WTC11 (cell line): ENCODE data around the gene DPEP2NB.

ENCODE experiments used
- NR3C1 ChIP-seq: sonication (generic); formaldehyde crosslinking; conservative IDR thresholded peaks from 2 replicates; pipeline ENCODE4 v1.8.1; 2023; ENCODE audit warnings: low read depth, mild to moderate bottlenecking, missing genetic modification reagents
- TF ChIP-seq, protein P1 (sequence below): sonication (generic); formaldehyde crosslinking; IDR thresholded peaks from 2 replicates; pipeline ENCODE4 v1.8.0; 2022; ENCODE audit warnings: mild to moderate bottlenecking, missing genetic modification reagents
- TF ChIP-seq, protein P2 (sequence below): fragments of 200-600 bp; IDR thresholded peaks from 2 replicates; pipeline ENCODE4 v1.8.0; 2022; ENCODE audit warnings: antibody characterized with exemption
- TF ChIP-seq, protein P3 (sequence below): sonication (generic); formaldehyde crosslinking; IDR thresholded peaks from 2 replicates; pipeline ENCODE4 v1.8.0; 2022; ENCODE audit warnings: missing genetic modification reagents

DNA sequence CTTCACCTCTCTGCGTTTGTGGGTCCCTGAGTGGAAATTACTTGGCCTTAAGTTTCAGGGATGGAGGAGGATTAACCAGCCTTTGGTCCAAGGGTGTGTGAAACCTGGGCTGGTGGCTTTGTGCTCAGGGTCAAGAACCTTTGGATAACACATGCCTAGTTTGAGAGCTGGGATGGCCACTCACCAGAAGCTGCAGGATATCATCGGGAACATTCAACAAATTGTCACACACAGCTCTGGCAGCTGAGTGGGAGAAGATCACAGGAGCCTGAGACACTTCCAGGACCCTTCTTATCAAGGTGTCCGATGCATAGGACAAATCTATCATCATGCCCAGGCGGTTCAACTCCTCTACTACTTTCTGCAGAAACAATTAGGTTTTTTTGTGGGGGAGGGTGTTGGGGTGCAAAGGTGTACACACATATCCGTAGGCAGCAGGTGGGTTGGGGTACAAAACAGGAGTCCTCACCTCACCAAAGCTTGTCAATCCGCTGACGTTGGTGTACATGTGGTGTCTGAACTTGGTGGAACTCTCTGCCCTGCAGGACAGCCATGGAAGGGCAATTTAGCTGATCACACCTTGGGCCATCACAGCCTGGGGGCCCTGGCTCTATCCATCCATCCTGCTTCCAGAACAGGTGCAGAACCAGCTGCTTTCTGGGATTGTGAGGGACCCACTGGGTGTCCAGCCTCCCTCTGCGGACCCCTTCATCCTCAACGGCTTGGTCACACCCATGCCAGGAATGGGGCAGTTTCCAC, 38.1 kb downstream of the DPEP2NB start:
- TF ChIP-seq, protein P1, sequence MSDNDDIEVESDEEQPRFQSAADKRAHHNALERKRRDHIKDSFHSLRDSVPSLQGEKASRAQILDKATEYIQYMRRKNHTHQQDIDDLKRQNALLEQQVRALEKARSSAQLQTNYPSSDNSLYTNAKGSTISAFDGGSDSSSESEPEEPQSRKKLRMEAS = no peak
- no peak for TF ChIP-seq NR3C1 (CRISPR knock-in tag)
- TF ChIP-seq, protein P2, sequence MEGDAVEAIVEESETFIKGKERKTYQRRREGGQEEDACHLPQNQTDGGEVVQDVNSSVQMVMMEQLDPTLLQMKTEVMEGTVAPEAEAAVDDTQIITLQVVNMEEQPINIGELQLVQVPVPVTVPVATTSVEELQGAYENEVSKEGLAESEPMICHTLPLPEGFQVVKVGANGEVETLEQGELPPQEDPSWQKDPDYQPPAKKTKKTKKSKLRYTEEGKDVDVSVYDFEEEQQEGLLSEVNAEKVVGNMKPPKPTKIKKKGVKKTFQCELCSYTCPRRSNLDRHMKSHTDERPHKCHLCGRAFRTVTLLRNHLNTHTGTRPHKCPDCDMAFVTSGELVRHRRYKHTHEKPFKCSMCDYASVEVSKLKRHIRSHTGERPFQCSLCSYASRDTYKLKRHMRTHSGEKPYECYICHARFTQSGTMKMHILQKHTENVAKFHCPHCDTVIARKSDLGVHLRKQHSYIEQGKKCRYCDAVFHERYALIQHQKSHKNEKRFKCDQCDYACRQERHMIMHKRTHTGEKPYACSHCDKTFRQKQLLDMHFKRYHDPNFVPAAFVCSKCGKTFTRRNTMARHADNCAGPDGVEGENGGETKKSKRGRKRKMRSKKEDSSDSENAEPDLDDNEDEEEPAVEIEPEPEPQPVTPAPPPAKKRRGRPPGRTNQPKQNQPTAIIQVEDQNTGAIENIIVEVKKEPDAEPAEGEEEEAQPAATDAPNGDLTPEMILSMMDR = no peak
- TF ChIP-seq, protein P3, sequence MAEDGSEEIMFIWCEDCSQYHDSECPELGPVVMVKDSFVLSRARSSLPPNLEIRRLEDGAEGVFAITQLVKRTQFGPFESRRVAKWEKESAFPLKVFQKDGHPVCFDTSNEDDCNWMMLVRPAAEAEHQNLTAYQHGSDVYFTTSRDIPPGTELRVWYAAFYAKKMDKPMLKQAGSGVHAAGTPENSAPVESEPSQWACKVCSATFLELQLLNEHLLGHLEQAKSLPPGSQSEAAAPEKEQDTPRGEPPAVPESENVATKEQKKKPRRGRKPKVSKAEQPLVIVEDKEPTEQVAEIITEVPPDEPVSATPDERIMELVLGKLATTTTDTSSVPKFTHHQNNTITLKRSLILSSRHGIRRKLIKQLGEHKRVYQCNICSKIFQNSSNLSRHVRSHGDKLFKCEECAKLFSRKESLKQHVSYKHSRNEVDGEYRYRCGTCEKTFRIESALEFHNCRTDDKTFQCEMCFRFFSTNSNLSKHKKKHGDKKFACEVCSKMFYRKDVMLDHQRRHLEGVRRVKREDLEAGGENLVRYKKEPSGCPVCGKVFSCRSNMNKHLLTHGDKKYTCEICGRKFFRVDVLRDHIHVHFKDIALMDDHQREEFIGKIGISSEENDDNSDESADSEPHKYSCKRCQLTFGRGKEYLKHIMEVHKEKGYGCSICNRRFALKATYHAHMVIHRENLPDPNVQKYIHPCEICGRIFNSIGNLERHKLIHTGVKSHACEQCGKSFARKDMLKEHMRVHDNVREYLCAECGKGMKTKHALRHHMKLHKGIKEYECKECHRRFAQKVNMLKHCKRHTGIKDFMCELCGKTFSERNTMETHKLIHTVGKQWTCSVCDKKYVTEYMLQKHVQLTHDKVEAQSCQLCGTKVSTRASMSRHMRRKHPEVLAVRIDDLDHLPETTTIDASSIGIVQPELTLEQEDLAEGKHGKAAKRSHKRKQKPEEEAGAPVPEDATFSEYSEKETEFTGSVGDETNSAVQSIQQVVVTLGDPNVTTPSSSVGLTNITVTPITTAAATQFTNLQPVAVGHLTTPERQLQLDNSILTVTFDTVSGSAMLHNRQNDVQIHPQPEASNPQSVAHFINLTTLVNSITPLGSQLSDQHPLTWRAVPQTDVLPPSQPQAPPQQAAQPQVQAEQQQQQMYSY (CRISPR knock-in tag) = no peak
